MV-4-11 (cell line): ENCODE data around the gene CCBE1.
"Not testable (repeated sequence)": the region's sequence is repeated elsewhere in the genome, so short reads cannot be mapped to it uniquely, and the experiment has no call there.

Experiments used
- DNase-seq: peaks from one replicate; lab custom pipeline; 2025; lab: John Stamatoyannopoulos, UW

The CCBE1 gene

DNA sequence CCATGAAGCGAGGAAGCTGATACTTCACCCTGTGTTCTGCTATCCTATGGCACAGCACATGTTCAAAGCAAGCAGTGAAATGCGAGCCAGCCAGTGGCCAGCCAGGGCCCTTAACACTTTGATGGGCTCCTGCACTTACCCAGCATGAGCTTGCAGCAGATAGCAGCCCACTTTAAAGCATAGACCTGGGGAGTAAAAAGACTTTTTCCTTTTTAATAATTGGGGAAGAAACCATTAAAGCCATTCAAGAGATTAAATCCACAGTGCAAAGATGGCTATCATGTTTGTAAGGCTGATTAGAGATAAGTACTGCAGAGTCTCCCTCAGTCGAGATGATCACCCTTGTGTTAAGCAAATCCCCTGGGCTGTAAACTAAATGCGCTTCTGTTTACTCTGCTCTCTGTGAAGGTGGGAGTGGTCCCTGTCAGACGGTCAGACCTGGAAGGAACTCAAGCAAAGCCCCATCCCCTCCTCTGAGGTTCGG, 15.7 kb downstream of the CCBE1 start:
- DNase-seq, result no peak

DNA sequence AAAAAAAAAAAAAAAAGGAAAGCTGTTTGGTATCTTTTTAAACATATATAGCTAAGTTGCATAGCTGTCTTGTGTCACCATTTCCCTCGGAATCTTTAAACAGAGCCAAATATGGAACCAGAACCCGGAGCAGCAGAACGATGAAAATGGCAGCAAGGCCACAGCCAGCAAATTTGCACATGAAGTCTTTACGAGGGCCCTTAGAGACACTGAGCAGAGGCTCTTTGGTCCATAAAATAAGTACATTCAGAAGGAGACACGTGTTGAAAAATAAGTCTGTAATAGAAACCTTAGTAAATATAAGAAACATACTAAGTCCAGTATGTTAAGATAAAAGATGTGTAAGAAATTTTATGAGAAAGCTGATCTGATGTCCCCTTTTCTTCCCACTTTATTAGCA, 16.2 kb downstream of the CCBE1 start:
- no peak for DNase-seq

DNA sequence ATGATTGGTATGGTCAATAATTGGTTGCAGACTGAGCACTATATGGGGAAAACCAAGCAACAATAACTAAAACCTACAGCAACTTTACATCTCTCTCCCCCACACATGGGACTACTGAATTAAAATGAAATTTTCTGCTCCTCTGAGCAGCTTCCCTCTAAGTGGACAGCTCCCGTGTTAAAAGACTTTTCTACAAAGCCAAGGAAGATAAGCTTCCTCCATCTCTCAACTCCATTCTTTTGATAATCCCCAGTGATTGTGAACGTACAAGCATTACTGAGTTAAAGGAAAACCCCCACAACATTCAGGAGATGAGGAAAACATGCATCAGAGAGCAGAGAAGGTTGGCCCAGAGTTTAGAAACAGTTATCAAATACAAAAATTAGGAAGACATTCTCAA, 21.9 kb downstream of the CCBE1 start:
- no peak for DNase-seq

DNA sequence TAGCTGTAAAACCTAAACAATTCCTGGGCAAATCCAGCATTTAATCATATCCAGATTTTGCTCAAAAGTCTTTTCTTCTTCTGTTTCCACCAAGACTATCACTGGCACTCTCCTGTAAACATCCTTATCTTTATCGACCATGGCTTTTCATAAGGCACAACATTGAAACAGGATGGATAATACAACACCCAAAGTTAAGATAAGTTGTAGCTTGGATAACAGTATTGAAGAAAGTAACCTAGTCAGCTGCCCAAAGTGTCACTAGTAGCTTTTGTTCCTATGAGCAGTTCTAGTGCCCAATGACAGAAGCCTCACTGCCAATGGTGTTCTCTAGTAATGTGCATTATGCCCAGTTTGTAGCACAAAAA, 22.3 kb downstream of the CCBE1 start:
- no peak for DNase-seq

DNA sequence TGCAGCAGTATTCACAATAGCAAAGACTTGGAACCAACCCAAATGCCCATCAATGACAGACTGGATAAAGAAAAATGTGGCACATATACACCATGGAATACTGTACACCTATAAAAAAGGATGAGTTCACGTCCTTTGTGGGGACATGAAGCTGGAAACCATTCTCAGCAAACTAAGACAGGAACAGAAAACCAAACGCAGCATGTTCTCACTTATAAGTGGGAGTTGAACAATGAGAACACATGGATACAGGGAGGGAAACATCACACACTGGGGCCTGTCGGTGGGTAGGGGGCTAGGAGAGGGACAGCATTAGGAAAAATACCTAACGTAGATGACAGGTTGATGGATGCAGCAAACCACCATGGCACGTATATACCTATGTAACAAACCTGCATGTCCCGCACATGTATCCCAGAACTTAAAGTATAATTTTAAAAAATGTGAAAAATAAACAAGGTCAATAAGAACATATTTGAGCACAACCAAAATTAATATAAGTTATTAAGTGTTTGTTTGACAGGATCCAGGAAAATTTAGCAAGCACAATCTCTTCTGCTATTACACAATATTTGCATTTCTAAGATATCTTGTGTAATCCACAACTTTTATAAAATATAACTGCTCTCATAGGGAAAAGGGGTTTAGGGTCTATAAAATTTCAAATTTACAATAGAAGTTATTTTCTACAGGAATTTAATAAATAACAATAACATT, 22.9 kb downstream of the CCBE1 start:
- no peak for DNase-seq

DNA sequence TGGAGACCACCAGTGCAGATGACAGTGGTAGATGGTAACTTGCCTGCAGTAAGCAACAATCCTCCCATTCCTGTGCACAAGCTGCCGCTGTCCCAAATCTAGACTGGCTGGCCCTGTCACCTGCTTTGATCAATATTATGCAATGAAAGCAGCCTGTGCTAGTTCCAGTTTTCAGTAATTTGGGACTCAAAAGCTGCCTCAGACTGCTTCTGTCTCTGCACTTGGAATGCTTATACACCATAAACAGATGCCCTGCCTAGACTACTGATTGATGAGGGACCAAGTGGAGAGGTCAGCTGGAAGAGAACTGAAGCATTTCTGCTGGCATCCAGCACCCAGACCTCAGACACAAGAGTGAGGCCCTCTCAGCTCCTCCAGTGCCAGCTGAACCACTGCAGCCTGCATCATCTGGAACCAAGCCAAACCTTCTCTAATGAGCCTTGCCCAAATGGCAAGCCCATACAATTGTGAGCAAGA, 24.9 kb downstream of the CCBE1 start:
- DNase-seq, result no peak

DNA sequence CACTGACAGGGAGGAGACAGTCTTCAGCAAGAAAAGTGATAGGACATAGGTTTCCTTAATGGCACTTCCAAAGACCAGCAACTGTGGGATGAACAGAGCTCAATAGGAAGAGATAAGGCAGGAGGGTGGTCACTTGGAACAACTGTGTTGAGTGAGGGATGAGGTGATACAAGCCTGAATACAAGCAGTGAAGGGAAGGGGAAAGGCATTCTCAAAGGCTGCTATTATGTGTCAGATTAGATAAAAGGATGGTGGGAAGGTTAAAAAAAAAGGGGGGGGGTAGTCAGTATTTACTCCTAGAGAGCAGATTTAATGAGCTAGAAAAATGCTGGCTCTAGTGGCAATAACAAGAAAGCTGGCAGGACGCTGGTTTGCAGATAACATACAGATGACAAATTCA, 25.7 kb downstream of the CCBE1 start:
- no peak for DNase-seq

DNA sequence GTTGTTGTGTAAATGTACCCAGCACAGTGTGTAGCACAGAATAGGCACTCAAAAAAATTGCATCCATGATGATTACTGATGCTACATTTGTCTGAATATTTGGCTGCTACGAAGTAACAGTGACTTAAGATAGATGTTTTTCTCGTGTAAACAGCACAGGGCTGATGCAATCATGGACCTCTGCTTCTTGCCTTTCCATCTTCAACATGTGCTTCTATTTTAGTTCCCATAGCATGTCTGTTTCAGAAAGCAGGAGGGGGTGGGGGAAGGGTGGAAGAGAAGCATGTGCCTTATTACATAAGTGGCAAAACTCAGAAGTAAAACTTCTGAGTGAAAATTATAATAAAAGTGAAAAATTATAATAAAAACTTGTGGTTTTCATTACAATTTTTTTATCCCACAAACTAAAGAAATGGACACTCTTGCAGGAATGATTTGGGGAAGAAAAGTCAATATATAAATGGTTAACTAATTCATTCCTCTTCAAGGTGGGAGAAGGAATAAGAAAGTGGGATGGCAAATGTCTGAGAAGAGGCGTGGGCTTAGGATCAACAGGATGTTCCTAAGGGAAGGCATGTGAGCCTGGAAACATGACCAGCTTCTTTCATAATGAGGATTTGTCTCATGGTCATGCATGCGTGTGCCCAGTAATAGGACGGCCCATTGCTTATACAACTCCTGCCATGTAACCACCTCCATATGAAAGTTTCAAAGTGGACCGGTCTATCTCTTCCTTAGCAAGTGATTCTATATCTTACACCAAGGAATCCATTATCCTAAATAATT, 27.2 kb downstream of the CCBE1 start:
- DNase-seq, result peak; percentile 6

DNA sequence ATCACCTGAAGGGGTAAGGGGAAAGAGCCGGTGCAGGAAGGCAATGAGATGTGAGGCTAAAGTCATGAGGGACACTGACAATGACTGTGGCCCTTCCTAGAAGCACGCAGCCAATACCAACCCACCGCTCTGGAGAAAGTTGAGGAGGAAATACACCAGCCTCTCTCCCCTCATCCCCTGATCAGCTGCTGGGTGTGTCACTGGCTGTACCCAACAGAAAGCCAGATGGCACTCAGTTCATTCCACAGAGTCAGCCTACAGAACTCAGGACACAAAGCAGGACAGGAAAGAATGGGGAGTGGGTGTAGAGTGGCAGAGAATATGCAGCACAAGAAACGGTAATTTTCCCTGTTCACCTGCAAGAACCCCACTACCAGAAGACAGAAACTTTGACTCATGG, 29.7 kb downstream of the CCBE1 start:
- DNase-seq, result no peak

DNA sequence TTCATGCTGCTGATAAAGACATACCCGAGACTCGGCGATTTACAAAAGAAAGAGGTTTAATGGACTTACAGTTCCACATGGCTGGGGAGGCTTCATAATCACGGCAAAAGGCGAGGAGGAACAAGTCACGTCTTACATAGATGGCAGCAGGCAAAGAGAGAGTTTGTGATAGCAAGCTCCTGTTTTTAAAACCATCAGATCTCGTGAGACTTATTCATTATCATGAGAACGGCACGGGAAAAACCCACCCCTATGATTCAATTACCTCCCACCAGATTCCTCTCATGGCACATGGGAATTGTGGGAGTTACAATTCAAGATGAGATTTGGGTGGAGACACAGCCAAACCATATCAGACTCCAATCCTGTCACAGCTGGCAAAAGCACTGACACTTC, 31.2 kb downstream of the CCBE1 start:
- not testable (repeated sequence) for DNase-seq

DNA sequence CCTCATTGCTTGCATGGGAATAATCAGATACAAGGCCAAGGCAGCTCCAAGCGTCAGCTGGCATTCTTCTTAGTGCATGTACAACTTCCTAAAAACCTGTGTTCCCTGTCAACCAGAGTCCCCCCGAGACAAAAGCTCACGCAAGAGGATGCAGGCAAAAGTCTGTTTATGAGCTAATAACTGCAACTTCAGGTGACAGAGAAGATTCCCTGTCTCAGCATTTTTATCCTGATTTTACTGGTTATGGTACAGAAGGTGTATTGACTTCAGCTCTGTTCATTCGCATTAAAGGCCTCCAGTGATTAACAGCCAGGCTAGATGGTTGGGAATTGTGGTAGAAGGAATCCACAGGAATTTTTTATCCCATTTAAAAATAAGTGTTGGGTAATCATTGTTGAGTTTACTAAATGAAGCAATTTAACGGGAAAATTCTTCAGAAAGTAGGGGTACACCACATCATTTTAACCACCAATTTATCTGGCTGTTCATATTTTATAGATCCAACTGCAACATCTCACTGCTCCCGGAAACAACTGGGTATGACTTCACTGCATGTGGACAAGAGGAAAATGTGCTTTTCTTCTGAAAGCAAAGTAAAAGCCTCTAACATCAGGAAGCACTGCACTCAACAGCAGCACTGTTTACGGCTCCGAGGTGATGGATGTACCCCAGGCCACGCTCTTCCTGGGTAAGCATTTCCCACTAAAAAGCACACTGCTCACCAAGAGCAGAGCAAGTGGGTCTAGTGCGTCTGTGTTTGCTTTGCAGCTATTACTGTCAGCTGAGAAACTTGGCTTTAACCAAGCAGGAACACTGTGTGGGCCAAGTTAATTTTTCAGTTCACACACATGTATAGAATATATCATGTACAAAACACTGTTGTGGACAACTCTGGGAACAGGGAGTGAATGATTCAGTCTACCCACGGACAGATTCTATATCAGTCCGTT, 31.9 kb downstream of the CCBE1 start:
- DNase-seq, result no peak

DNA sequence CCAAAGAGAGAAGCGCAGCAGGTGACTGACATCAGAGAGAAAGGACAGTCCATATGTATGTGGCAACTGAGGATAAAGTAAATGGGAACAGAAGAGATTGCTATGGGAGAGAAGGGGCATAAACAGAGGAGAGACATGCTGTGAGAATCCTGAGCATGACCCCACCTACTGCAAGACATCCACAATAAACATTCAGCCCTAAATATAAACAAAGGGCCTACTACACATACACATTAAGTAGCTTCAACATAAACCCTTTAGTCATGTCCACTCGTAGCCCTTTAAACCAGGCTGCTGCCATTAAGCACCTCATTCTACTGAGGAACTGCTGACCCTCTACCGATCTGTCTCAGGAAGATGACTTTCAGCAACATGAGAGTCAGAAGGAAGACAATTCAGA, 32.9 kb downstream of the CCBE1 start:
- DNase-seq, result no peak

DNA sequence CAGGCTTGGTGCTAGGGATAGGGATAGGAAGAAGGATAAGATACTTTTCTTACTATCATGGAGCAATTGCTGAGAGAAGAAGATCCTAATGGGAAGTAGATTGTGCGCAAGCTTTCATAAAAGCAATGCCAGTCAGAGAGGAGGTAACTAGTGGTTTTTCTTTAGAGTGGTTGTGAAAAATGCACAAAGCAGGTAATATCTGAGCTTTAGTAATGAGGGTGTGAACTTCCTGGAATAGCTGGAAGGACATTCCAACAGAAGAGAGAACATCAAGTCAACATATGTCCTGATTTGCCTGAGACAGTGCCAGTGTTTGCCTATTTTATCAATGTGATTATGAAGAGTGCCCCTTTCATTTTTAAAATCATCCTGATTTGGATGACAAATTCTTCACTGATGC, 34.1 kb downstream of the CCBE1 start:
- DNase-seq, result no peak

DNA sequence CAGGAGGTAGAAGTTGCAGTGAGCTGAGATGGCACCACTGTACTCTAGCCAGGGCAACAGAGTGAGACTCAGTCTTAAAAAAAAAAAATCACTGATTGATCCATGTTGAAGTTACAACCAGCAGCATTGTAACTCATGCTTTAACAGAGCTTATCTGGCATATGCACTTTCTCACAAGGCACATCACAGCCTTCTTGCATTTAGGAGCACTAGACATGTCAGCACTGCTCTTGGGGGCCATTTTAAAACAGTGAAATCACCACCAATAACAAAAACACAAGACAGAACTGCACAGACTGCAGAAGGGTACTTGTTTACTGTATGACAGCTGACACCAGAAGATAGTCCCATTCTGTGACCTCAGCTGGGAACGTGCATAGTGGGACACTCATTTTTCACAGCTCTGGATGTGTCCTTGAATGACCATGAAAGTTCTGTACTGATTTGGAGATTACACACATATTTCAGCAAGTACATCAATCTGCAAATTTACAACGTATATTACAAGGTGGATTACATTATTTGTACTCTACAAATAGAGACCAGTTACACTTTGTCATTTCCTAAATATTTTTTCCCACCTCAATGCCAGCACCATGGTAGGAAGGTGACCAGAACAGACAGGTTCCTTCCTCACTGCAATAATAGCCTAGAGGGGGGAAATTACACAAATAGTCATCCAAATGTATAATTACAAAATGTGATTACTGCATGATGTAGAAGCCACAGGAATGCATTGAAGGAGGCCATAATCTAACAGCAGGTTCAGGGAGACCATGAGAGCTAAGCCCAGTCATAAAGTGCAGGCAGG, 35.1 kb downstream of the CCBE1 start:
- no peak for DNase-seq

DNA sequence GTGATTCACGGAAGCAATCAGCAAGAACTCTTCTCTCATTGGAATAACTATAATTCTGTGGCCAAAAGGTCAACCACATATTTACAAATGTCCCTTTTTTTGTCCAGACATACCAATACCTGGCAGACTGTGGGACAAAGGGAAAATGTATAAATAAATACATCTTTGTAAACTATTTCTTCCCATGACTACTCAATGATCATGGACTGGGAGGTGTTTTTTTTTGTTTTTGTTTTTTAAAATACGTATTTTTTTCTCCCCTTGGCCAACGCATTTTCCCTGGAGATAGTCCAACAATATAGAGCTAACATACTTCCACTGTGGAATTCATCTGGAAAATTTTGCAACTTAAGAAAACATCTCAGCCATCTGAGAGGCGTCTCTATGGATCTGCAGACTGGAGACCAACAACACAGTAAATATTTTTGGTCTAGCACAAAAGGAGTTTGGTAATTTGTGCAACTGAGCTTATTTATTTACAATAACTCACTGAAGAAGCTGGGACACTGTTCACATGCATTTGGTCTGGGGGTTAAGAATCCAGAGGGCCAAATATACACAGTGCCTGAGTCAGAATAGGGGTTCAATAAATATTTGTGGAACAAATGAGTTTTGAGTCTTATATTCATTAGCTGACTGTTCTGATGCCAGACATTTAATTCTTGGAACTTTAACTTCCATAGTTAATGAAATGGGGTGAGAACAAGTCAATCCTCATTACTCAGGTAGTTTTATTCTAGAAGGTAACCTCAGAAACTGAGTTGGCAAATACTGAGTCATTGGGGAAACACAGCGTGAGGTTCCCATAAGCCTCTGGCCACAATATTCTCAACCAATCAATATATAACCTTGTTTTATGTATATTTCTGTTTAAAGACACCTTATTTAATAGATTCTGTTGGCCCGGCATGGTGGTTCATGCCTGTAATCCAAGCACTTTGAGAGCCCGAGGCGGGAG, 36.2 kb downstream of the CCBE1 start:
- no peak for DNase-seq

DNA sequence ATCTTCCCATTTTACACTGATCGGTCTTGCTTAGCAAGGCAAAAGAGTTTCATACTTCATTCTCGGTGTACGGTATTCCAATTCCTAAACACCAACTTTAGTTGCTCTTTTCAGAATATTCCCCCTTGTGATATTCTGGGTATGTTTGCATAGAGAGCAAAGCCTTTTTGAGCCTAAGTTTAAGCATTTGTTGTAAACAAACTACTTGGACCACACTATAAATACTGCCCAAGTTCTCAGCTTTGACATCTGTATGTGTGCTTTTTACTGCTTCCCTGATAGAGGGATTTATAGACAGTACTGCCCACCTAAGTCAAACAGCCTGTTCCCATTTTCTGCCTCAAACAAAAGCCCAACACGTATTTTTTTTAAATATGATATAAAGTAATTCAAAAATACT, 36.9 kb downstream of the CCBE1 start:
- DNase-seq, result no peak

DNA sequence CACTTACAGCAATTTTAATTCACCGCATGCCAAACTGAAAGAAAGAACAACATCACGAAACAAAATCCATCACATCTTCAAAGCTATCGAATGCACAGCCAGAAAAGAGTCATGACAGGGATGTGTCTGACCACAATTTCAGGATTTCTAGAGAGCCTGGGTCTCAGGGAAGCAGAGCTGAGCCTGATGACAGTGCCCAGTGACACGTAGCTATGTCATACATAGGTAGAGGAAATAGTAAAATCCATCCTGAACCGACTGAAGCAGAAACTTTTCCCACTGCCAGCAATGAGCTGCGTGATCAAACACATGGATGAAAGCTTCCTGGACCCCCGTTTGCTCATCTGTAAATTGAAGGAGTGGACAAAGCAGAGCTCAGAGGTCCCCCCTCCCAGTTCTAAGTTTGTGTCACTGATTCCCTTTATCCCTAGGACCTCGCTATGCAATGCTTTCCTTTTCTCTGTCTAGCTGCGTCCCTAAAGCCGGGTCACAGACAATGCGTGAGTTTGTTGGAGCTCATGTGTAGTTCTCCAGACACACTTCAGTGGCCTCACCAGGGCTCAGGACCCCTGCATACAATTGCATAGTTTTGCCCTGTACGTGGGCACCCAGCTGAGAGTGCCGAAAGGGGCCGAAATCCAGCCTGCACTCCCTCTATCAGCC, 37.6 kb downstream of the CCBE1 start:
- DNase-seq, result no peak

DNA sequence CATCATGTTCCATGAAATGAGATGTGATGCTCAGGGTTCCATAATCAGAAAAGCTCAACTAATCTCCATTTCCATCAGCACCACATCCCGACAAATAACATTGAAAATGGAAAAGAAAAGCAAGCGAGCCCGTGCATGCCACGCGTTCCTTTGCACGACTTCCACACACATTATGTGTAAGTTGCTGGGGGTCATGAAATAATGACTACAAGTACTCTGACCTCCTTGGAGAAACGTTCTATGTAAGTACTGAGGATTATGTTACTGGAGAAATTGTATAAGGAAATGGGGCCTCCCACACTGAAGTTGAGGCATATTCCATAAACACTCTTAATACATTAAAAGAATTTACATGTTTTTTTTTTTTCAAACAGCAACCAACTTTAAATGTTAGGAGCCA, 38.3 kb downstream of the CCBE1 start:
- DNase-seq, result no peak

DNA sequence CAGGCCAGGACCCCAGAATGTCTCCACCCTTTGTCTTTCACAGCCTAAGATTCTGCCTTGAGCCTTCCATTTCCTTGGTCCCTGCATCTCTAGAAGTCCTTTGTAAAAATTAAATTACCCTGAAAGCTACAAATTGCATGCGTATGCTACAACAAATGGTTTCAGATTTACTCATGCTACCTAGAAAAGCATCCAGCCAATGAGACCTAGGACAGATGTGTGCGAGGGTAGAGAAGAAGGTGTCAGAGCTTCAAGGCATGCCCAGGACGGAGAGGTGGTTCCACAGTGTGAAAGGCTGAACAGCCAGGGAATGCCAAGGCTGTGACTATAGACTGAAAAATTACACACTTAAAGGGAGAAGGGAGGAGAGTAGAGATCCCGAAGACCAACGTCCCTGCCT, 40.2 kb downstream of the CCBE1 start:
- DNase-seq, result no peak

DNA sequence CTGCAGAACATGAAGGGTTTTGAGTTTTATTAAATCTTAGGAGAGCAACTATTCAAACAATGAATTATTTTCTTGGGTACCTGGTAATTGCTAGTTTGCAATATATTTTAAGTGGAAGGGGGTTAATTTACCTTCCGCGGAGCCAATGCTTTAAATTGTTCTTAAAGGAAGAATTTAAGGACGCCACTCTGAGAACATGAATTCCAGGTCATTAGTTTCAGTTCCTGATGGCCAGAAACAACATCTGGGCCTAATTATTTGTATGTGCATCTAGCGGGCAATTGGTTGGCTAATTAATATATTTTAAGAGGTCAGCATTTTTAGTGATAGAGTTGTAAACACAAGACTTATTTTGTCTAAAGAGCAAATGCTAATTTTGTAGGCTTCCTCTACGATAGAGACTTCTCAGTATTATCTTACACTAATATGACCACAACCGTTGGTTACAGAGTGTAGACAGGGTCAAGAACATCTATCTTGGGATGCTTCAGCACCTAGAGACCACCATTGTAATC, 40.8 kb downstream of the CCBE1 start:
- DNase-seq, result no peak
